WTC11 (cell line): Measurements from ENCODE around the gene GATD1. TPM values are rescaled to one million over a fixed set of nuclear protein-coding genes. Genes with fewer than 3 reads are reported as not detected.

Source experiments
- ATAC-seq: fragments of 200-7000 bp; cut with Tn5 transposase; 2 replicates; pipeline ENCODE4 v1.10.0; 2021; ENCODE audit warnings: mild to moderate bottlenecking, moderate library complexity
- CTCF ChIA-PET: fragments of 300-600 bp; sonication (Branson Sonifier 250); formaldehyde crosslinking; loops from one replicate; lab custom pipeline; 2021; ENCODE audit warnings: antibody characterized with exemption; lab: Charles Lee
- POLR2A ChIA-PET: fragments of 350-600 bp; sonication (Branson Sonifier 250); formaldehyde crosslinking; loops from one replicate; lab custom pipeline; 2021; ENCODE audit warnings: antibody characterized with exemption; lab: Charles Lee
- DNase-seq: peaks from one replicate; pipeline ENCODE4 v3.0.0; 2021; ENCODE audit warnings: low spot score
- H3K27ac Mint-ChIP-seq: 2 replicates; pipeline ENCODE4 v1.8.0; 2021; ENCODE audit warnings: mixed read lengths
- H3K27me3 Mint-ChIP-seq: 2 replicates; pipeline ENCODE4 v1.8.0; 2021; ENCODE audit warnings: low read depth, mild to moderate bottlenecking, moderate library complexity, mixed read lengths
- H3K36me3 Mint-ChIP-seq: 2 replicates; pipeline ENCODE4 v1.8.0; 2021; ENCODE audit warnings: mixed read lengths
- H3K4me1 Mint-ChIP-seq: 2 replicates; pipeline ENCODE4 v1.8.0; 2022; ENCODE audit warnings: mixed read lengths
- H3K4me3 Mint-ChIP-seq: 2 replicates; pipeline ENCODE4 v1.8.0; 2021; ENCODE audit warnings: mild to moderate bottlenecking, moderate library complexity, mixed read lengths
- H3K9me3 Mint-ChIP-seq: 2 replicates; pipeline ENCODE4 v1.8.0; 2021; ENCODE audit warnings: mixed read lengths
- CBFB ChIP-seq: sonication (generic); formaldehyde crosslinking; IDR thresholded peaks from 2 replicates; pipeline ENCODE4 v1.8.1; 2022; ENCODE audit warnings: mild to moderate bottlenecking, low read depth, missing genetic modification reagents
- FOXK1 ChIP-seq: sonication (generic); formaldehyde crosslinking; IDR thresholded peaks from 2 replicates; pipeline ENCODE4 v1.8.0; 2022; ENCODE audit warnings: mild to moderate bottlenecking, moderate library complexity, missing genetic modification reagents
- MAX ChIP-seq: sonication (generic); formaldehyde crosslinking; IDR thresholded peaks from 2 replicates; pipeline ENCODE4 v1.8.0; 2022; ENCODE audit warnings: mild to moderate bottlenecking, missing genetic modification reagents
- MLX ChIP-seq: sonication (generic); formaldehyde crosslinking; IDR thresholded peaks from 2 replicates; pipeline ENCODE4 v1.8.1; 2023; ENCODE audit warnings: mild to moderate bottlenecking, missing genetic modification reagents, moderate library complexity
- NR1H2 ChIP-seq: sonication (generic); formaldehyde crosslinking; IDR thresholded peaks from 2 replicates; pipeline ENCODE4 v1.9.0; 2021; ENCODE audit warnings: mild to moderate bottlenecking, moderate library complexity, missing genetic modification reagents
- NR3C1 ChIP-seq: sonication (generic); formaldehyde crosslinking; conservative IDR thresholded peaks from 2 replicates; pipeline ENCODE4 v1.8.1; 2023; ENCODE audit warnings: low read depth, mild to moderate bottlenecking, missing genetic modification reagents
- SMAD3 ChIP-seq: sonication (generic); formaldehyde crosslinking; IDR thresholded peaks from 2 replicates; pipeline ENCODE4 v1.8.0; 2022; ENCODE audit warnings: missing genetic modification reagents, mild to moderate bottlenecking, borderline replicate concordance
- SP1 ChIP-seq: sonication (generic); formaldehyde crosslinking; conservative IDR thresholded peaks from 2 replicates; pipeline ENCODE4 v1.8.1; 2022; ENCODE audit warnings: missing genetic modification reagents
- TCF7 ChIP-seq: sonication (generic); formaldehyde crosslinking; IDR thresholded peaks from 2 replicates; pipeline ENCODE4 v1.8.0; 2022; ENCODE audit warnings: mild to moderate bottlenecking, low read depth, missing genetic modification reagents, moderate library complexity
- ZNF121 ChIP-seq: sonication (generic); formaldehyde crosslinking; IDR thresholded peaks from 2 replicates; pipeline ENCODE4 v1.8.0; 2023; ENCODE audit warnings: missing genetic modification reagents
- ZNF219 ChIP-seq: sonication (generic); formaldehyde crosslinking; IDR thresholded peaks from 2 replicates; pipeline ENCODE4 v1.8.0; 2023; ENCODE audit warnings: missing genetic modification reagents, mild to moderate bottlenecking, borderline replicate concordance
- ZNF263 ChIP-seq: sonication (generic); formaldehyde crosslinking; IDR thresholded peaks from 2 replicates; pipeline ENCODE4 v1.8.1; 2022; ENCODE audit warnings: low read depth, mild to moderate bottlenecking, moderate library complexity, missing genetic modification reagents
- ZNF671 ChIP-seq: fragments of 250-450 bp; sonication (Bioruptor Pico); IDR thresholded peaks from 2 replicates; pipeline ENCODE4 v1.8.0; 2021; ENCODE audit warnings: mild to moderate bottlenecking
- total RNA-seq: library from RNA; stranded (reverse); gene quantifications from 3 replicates; pipeline ENCODE4 v1.2.3, GENCODE V29; 2021
- TF ChIP-seq, protein P1 (sequence below): sonication (generic); formaldehyde crosslinking; IDR thresholded peaks from 2 replicates; pipeline ENCODE4 v1.8.0; 2022; ENCODE audit warnings: mild to moderate bottlenecking, missing genetic modification reagents

The GATD1 gene
- total RNA-seq, 1 experiment from 2014 or later, result 87.6 TPM

GRCh38 chr11:788953-789940 lies 12.0 kb upstream of the GATD1 start:
- POLR2A ChIA-PET, result interaction anchor here (0.7 to 1.1 kb wide), 3 partner anchors 30 to 71 kb away, joined by 3 to 5 read pairs (median 4); no protein-coding TSS in a partner anchor
- Mint-ChIP-seq H3K4me3 (no peak overlapping the region), H3K27ac (no peak overlapping the region)

GRCh38 chr11:788009-788640 lies 10.8 kb upstream of the GATD1 start:
- no peaks in the 10 kb centered on the region for H3K9me3 Mint-ChIP-seq
- POLR2A ChIA-PET, result no interaction called here
- no peak for DNase-seq
- no peak overlapping the region for H3K4me3 Mint-ChIP-seq
- no peak overlapping the region for H3K27ac Mint-ChIP-seq
- TF ChIP-seq, protein P1, sequence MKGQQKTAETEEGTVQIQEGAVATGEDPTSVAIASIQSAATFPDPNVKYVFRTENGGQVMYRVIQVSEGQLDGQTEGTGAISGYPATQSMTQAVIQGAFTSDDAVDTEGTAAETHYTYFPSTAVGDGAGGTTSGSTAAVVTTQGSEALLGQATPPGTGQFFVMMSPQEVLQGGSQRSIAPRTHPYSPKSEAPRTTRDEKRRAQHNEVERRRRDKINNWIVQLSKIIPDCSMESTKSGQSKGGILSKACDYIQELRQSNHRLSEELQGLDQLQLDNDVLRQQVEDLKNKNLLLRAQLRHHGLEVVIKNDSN (CRISPR knock-in tag), result no peak
- TF ChIP-seq ZNF121, result no peak
- TF ChIP-seq NR1H2, result no peak
- no peak for TF ChIP-seq SMAD3 (CRISPR knock-in tag)
- no peak for TF ChIP-seq NR3C1 (CRISPR knock-in tag)
- TF ChIP-seq ZNF263, result no peak
- no peak for TF ChIP-seq TCF7 (CRISPR knock-in tag)
- no peak for TF ChIP-seq ZNF671
- TF ChIP-seq SP1 (CRISPR knock-in tag), result no peak
- no peak for TF ChIP-seq ZNF219
- TF ChIP-seq, all 79 proteins: peak for 0
- no peaks in the 10 kb centered on the region for H3K27me3 Mint-ChIP-seq
- peaks cover 18% of the 10 kb centered on the region for H3K4me1 Mint-ChIP-seq
- peaks cover 3% of the 10 kb centered on the region for H3K36me3 Mint-ChIP-seq
- ATAC-seq, result no peak
- CTCF ChIA-PET, result no interaction called here

More at GRCh38 chr11:788953-789940, 12.0 kb upstream of the GATD1 start:
- CTCF ChIA-PET, result interaction anchor here (0.6 to 2.5 kb wide), 7 partner anchors 12 to 353 kb away, joined by 3 to 9 read pairs (median 4); no protein-coding TSS in a partner anchor
- Mint-ChIP-seq H3K27me3 (no peaks in the 10 kb centered on the region), H3K9me3 (no peaks in the 10 kb centered on the region), H3K36me3 (no peaks in the 10 kb centered on the region)
- DNase-seq, result no peak
- ATAC-seq, result no peak
- TF ChIP-seq CBFB (CRISPR knock-in tag) (0 out of 2 replicates have a peak, but pooled peaks have one; percentile 9), MLX (CRISPR knock-in tag) (no peak)
- TF ChIP-seq, all 79 proteins: peak for 1
- peaks cover 9% of the 10 kb centered on the region; the same call in 1 of the 2 replicates for H3K4me1 Mint-ChIP-seq

- no peak overlapping the region for H3K27ac Mint-ChIP-seq
- H3K9me3 Mint-ChIP-seq, result no peaks in the 10 kb centered on the region
- POLR2A ChIA-PET, result no interaction called here
- no peak overlapping the region for H3K4me3 Mint-ChIP-seq
- DNase-seq (no peak), ATAC-seq (no peak)
- TF ChIP-seq MAX, result no peak
- TF ChIP-seq FOXK1, result no peak
- CTCF ChIA-PET, result interaction anchor here (1.0 kb wide), 1 partner anchor 10 kb away, joined by 3 read pairs; no protein-coding TSS in a partner anchor
- H3K36me3 Mint-ChIP-seq, result peaks cover 3% of the 10 kb centered on the region
- peaks cover 23% of the 10 kb centered on the region for H3K4me1 Mint-ChIP-seq
- H3K27me3 Mint-ChIP-seq, result no peaks in the 10 kb centered on the region
Measured at GRCh38 chr11:787084-787675, 9.9 kb upstream of the GATD1 start.
